GM06990 (cell line): ENCODE data around the gene GFOD1.
"Not testable (repeated sequence)": the region's sequence is repeated elsewhere in the genome, so short reads cannot be mapped to it uniquely, and the experiment has no call there.

Source experiments
- DNase-seq: peaks from one replicate; pipeline ENCODE4 v3.0.0-alpha.2; 2011; ENCODE audit not compliant: insufficient read length; ENCODE audit errors: extremely low read depth
- H3K27me3 ChIP-seq: replicated peaks from 2 replicates; pipeline ENCODE4 v1.6.0; 2011; ENCODE audit warnings: low read length; ENCODE audit not compliant: control insufficient read depth, insufficient read depth
- H3K36me3 ChIP-seq: 2 replicates; pipeline ENCODE4 v1.5.1; 2011; ENCODE audit warnings: low read length; ENCODE audit not compliant: control insufficient read depth, insufficient read depth
- H3K4me3 ChIP-seq: replicated peaks from 2 replicates; pipeline ENCODE4 v1.5.1; 2011; ENCODE audit warnings: low read depth, mild to moderate bottlenecking, control low read depth, low read length
- TF ChIP-seq, protein P1 (sequence below): IDR thresholded peaks from 2 replicates; pipeline ENCODE4 v1.5.1; 2011; ENCODE audit warnings: low read length, control low read depth, mild to moderate bottlenecking, inconsistent platforms; ENCODE audit not compliant: insufficient read depth, poor library complexity, severe bottlenecking

Gene GFOD1

GRCh38 chr6:13461307-13461706 is 26.1 kb downstream of the GFOD1 start:
- Histone ChIP-seq H3K27me3 (no peaks in the 10 kb centered on the region), H3K4me3 (no peak overlapping the region), H3K36me3 (peaks cover 6% of the 10 kb centered on the region)
- TF ChIP-seq, protein P1, sequence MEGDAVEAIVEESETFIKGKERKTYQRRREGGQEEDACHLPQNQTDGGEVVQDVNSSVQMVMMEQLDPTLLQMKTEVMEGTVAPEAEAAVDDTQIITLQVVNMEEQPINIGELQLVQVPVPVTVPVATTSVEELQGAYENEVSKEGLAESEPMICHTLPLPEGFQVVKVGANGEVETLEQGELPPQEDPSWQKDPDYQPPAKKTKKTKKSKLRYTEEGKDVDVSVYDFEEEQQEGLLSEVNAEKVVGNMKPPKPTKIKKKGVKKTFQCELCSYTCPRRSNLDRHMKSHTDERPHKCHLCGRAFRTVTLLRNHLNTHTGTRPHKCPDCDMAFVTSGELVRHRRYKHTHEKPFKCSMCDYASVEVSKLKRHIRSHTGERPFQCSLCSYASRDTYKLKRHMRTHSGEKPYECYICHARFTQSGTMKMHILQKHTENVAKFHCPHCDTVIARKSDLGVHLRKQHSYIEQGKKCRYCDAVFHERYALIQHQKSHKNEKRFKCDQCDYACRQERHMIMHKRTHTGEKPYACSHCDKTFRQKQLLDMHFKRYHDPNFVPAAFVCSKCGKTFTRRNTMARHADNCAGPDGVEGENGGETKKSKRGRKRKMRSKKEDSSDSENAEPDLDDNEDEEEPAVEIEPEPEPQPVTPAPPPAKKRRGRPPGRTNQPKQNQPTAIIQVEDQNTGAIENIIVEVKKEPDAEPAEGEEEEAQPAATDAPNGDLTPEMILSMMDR: no peak
- no peak for DNase-seq

DNA sequence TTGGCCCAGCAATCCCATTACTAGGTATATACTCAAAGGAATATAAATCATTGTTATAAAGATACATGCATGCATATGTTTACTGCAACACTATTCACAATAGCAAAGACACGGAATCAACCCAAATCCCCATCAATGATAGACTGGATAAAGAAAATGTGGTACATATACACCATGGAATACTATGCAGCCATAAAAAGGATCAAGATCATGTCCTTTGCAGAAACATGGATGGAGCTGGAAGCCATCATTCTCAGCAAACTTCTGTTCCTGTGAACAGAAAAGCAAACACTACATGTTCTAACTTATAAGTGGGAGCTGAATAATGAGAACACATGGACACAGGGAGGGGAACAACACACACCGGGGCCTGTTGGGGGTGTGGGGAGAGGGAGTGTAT is 27.1 kb downstream of the GFOD1 start:
- H3K4me3 ChIP-seq, DNase-seq, H3K27me3 ChIP-seq, H3K36me3 ChIP-seq: not testable (repeated sequence)

- no peak for DNase-seq
- H3K36me3 ChIP-seq: peaks cover 6% of the 10 kb centered on the region
- H3K4me3 ChIP-seq: no peak overlapping the region
- TF ChIP-seq, protein P1: no peak
- H3K27me3 ChIP-seq: no peaks in the 10 kb centered on the region
Observed at GRCh38 chr6:13457577-13457976, 29.8 kb downstream of the GFOD1 start.

GRCh38 chr6:13455552-13455966 is 31.8 kb downstream of the GFOD1 start:
- TF ChIP-seq, protein P1: no peak
- no peak overlapping the region for H3K4me3 ChIP-seq
- H3K27me3 ChIP-seq: no peaks in the 10 kb centered on the region
- DNase-seq: no peak
- H3K36me3 ChIP-seq: peaks cover 2% of the 10 kb centered on the region

DNA sequence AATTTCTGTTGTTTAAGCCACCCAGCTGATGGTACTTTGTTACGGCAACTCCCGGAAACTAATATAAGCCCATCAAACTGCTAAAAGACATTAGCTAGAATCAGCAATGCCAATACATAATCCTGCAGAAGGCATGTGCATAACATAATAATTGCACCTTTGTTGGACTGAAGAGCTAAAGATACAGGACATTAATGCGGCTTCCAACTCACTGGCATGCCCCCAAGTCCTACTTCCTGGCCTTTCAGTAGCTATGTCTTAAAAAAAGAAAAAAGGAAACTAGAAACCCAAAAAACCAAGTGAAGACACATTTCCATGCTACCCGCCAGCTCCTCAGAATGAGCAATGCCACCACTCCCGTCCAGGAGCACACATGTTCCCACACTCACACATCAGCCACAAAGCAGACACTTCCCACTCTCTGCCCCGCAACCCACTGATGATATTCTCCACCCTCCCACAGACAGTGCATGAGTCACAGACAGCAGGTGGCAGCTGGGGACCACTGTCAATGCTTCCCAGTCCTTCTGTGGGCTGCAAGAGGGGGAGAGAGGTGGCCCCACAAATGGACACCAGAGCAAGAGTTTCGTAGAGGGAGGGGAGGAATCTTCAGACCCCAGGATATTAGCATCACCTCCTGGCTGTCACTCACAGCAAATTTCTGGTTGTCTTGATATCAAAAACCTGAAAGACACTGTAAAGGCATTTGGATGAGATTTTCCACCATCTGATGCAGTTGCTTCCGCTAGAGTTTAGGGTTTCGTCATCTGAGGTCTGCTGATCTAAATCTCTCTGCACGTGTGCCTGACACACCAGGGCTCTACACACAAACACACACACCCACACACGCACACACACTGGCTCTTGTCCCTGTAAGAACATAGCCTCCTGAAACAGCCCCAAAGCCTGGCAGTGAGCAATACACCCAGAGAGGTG is 32.8 kb downstream of the GFOD1 start:
- DNase-seq: peak; percentile 47
- peaks cover 7% of the 10 kb centered on the region for H3K36me3 ChIP-seq
- no peak overlapping the region for H3K4me3 ChIP-seq
- no peaks in the 10 kb centered on the region for H3K27me3 ChIP-seq
- TF ChIP-seq, protein P1: peak; percentile 31

GRCh38 chr6:13453771-13454251 is 33.6 kb downstream of the GFOD1 start:
- H3K27me3 ChIP-seq: no peaks in the 10 kb centered on the region
- TF ChIP-seq, protein P1: no peak
- peaks cover 7% of the 10 kb centered on the region for H3K36me3 ChIP-seq
- DNase-seq: peak; percentile 36
- H3K4me3 ChIP-seq: no peak overlapping the region
